ENCODE data around the gene PCBD1. TPM values are rescaled to one million over a fixed set of nuclear protein-coding genes. Genes with fewer than 3 reads are reported as not detected.

Gene PCBD1
- total RNA-seq, 4 donors from 2014 or later, result 31.0 to 57.8 (median 52.4) TPM

DNA sequence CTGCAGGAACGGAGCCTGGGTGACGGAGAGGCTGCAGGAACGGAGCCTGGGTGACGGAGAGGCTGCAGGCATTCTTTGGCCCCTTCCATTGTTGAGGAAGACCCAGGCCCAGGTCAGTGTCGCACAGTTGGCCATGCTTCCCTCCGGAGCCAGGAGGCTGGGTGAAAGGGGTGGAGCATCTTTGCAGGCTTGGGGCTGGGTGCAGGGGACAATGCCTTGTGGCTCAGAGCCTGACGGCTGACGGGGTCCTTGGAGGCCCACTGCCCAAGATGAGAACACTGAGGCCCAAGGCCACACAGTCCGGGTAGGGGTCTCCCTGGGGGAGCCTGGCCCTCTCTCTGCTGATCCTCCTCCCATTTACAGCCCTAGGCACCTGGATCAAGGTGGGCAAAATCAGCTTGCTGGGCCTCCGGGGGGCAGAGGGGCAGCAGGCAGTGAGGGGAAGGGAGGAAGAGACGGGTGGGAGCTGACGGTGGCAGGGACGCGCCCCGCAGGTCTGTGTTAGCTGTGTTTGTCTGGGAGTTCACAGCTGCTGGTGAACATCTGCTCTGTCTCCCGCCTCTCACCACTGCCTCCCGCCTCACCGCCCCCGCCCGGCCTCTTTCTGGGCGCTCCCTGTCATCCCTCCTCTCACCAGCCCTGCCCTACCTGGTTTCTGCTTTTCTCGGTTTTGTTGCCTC is 30.6 kb upstream of the PCBD1 start:
- Histone ChIP-seq H3K36me3 (no peaks in the 10 kb centered on the region), H3K4me3 (no peak overlapping the region), H3K4me1 (no peaks in the 10 kb centered on the region), H3K27ac (no peak overlapping the region), H3K27me3 (peaks cover 0 to 3% (median 0%) of the 10 kb centered on the region in 3 donors), H3K9me3 (no peaks in the 10 kb centered on the region)
- no peak for TF ChIP-seq POLR2A (IDR thresholded peaks at IDR 0.05)
- TF ChIP-seq, protein P1, sequence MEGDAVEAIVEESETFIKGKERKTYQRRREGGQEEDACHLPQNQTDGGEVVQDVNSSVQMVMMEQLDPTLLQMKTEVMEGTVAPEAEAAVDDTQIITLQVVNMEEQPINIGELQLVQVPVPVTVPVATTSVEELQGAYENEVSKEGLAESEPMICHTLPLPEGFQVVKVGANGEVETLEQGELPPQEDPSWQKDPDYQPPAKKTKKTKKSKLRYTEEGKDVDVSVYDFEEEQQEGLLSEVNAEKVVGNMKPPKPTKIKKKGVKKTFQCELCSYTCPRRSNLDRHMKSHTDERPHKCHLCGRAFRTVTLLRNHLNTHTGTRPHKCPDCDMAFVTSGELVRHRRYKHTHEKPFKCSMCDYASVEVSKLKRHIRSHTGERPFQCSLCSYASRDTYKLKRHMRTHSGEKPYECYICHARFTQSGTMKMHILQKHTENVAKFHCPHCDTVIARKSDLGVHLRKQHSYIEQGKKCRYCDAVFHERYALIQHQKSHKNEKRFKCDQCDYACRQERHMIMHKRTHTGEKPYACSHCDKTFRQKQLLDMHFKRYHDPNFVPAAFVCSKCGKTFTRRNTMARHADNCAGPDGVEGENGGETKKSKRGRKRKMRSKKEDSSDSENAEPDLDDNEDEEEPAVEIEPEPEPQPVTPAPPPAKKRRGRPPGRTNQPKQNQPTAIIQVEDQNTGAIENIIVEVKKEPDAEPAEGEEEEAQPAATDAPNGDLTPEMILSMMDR (IDR thresholded peaks at IDR 0.05 in 4 of 5, conservative IDR thresholded peaks at IDR 0.05 in 1 of 5), result no peak
- DNase-seq (no peak), ATAC-seq (no peak)
- in situ Hi-C loops (cut with MboI; ENCODE audit: low sequenced_read_pairs in 4 of 4) (no loop called here), intact Hi-C loops (cut with DNase I; ENCODE audit: low total_unique reads) (no loop called here)

DNA sequence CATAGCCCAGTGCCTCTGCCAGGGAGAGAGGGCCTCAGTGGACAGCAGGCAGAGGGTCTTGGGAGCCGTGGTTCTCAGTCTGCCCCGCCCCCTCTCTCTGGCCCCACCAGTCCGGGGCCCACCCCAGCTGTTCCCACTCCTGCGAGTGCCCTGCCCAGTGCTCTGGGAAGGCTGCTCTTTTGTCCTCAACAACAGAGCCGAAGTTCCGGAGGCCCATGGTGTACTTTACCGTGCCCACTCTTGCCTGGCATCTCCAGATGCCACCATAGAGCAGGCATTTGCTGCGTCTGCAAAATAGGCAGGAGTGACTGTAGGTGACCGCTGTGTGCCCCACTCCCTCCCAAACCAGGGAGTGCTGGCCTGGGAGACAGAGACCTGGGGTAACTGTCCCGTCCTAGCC is 29.3 kb upstream of the PCBD1 start:
- H3K4me1 ChIP-seq, result no peaks in the 10 kb centered on the region
- no peaks in the 10 kb centered on the region for H3K9me3 ChIP-seq
- H3K27me3 ChIP-seq, result peaks cover 0 to 3% (median 0%) of the 10 kb centered on the region in 3 donors
- in situ Hi-C loops (cut with MboI; ENCODE audit: low sequenced_read_pairs in 4 of 4), result no loop called here
- TF ChIP-seq, protein P1 (IDR thresholded peaks at IDR 0.05 in 4 of 5, conservative IDR thresholded peaks at IDR 0.05 in 1 of 5), result no peak
- TF ChIP-seq POLR2A (IDR thresholded peaks at IDR 0.05), result no peak
- H3K27ac ChIP-seq, result no peak overlapping the region
- DNase-seq (no peak), ATAC-seq (no peak)
- no peaks in the 10 kb centered on the region for H3K36me3 ChIP-seq
- intact Hi-C loops (cut with DNase I; ENCODE audit: low total_unique reads), result no loop called here
- H3K4me3 ChIP-seq, result no peak overlapping the region

DNA sequence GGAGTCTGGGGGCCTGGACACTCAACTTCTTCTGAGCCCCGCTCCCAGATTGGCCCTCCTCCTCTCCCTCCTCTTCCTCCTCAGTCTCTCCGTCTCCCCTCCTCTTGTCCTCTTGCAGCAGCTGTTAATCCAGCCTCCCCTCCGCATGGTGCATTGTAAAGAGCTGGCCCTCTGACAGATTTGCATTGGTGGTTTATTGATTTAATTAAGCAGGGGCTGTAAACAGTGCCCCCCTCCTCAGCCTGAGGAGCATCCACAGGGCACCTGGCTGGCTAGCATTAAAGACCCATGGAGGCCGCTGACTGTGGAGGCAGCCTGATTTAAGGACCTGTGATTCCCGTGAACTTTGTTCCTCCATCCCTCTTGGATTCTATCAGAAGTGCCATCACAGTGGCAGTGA is 28.9 kb upstream of the PCBD1 start:
- DNase-seq (no peak), ATAC-seq (no peak)
- no peak for TF ChIP-seq POLR2A (IDR thresholded peaks at IDR 0.05)
- TF ChIP-seq, protein P1 (IDR thresholded peaks at IDR 0.05 in 4 of 5, conservative IDR thresholded peaks at IDR 0.05 in 1 of 5), result no peak
- H3K36me3 ChIP-seq, result no peaks in the 10 kb centered on the region
- H3K4me1 ChIP-seq, result no peaks in the 10 kb centered on the region
- peaks cover 0 to 3% (median 0%) of the 10 kb centered on the region in 3 donors for H3K27me3 ChIP-seq
- no peaks in the 10 kb centered on the region for H3K9me3 ChIP-seq
- intact Hi-C loops (cut with DNase I; ENCODE audit: low total_unique reads) (no loop called here), in situ Hi-C loops (cut with MboI; ENCODE audit: low sequenced_read_pairs in 4 of 4) (no loop called here)
- H3K4me3 ChIP-seq, result no peak overlapping the region
- H3K27ac ChIP-seq, result no peak overlapping the region

DNA sequence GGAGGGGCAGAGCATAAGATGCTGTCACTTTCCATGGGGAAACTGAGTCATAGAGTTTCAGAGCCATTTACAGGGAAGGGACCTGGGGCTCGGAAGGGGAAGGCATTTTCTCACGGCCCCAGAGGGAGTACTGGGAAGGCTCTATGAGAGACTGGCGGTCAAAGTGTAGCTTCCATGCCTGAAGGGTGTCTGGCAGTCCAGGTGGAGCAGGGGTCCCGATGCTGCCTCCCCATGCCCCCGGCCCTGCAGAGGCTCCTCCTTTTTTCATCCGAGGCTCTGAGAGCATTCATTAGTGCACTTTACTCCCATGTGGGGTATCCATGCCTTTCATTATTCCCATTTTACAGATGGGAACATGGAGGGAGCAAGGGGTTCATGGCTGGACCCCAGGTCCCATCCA is 27.9 kb upstream of the PCBD1 start:
- no peaks in the 10 kb centered on the region for H3K36me3 ChIP-seq
- H3K27me3 ChIP-seq, result peaks cover 0 to 3% (median 0%) of the 10 kb centered on the region in 3 donors
- H3K4me3 ChIP-seq, result no peak overlapping the region
- in situ Hi-C loops (cut with MboI; ENCODE audit: low sequenced_read_pairs in 4 of 4) (no loop called here), intact Hi-C loops (cut with DNase I; ENCODE audit: low total_unique reads) (no loop called here)
- no peak for DNase-seq
- no peaks in the 10 kb centered on the region for H3K4me1 ChIP-seq
- no peak for ATAC-seq
- TF ChIP-seq POLR2A (IDR thresholded peaks at IDR 0.05), result no peak
- TF ChIP-seq, protein P1 (IDR thresholded peaks at IDR 0.05 in 4 of 5, conservative IDR thresholded peaks at IDR 0.05 in 1 of 5), result no peak
- H3K9me3 ChIP-seq, result no peaks in the 10 kb centered on the region
- H3K27ac ChIP-seq, result no peak overlapping the region

DNA sequence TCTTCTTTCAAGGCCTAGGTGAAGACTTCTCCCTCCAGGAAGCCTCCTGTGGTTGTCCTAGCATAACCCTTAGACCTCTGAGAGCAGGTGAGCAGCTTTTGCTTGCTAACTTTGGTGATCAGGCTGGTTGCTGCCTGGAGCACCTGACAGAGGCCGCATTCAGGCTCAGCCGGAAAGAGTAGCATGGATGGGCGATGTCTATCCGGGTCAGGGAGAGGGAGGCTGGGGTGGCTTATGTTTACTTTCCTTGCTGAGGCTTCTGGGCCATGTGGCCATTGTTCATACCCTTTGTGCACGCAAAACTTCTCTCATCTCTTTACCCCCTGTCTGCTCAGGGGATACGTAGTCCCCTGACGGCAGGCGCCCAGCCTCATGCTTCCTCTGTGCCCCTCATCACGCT is 27.4 kb upstream of the PCBD1 start:
- DNase-seq (no peak), ATAC-seq (no peak)
- peaks cover 0 to 3% (median 0%) of the 10 kb centered on the region in 3 donors for H3K27me3 ChIP-seq
- in situ Hi-C loops (cut with MboI; ENCODE audit: low sequenced_read_pairs in 4 of 4) (no loop called here), intact Hi-C loops (cut with DNase I; ENCODE audit: low total_unique reads) (no loop called here)
- TF ChIP-seq, protein P1 (IDR thresholded peaks at IDR 0.05 in 4 of 5, conservative IDR thresholded peaks at IDR 0.05 in 1 of 5), result no peak
- no peak for TF ChIP-seq POLR2A (IDR thresholded peaks at IDR 0.05)
- H3K4me3 ChIP-seq, result no peak overlapping the region
- H3K27ac ChIP-seq, result no peak overlapping the region
- H3K9me3 ChIP-seq, result no peaks in the 10 kb centered on the region
- H3K36me3 ChIP-seq, result no peaks in the 10 kb centered on the region
- H3K4me1 ChIP-seq, result no peaks in the 10 kb centered on the region

Measured in gastrocnemius medialis (tissue), 4 donors.